HT-29 (cell line): ENCODE measurements around the gene BCL2L12. TPM values are rescaled to one million over a fixed set of nuclear protein-coding genes. Genes with fewer than 3 reads are reported as not detected.

Experiments
- DNase-seq: peaks from one replicate; pipeline ENCODE4 v3.0.0-alpha.2; 2015; ENCODE audit warnings: low spot score
- total RNA-seq: library from RNA; depleted of rRNA; stranded (reverse); fragments of >200 nt; shearing (Covaris generic); gene quantifications from 2 replicates; pipeline ENCODE4 v1.2.3, GENCODE V29; 2014

BCL2L12 gene
- total RNA-seq, 1 experiment from 2014 or later = 100 TPM

DNA sequence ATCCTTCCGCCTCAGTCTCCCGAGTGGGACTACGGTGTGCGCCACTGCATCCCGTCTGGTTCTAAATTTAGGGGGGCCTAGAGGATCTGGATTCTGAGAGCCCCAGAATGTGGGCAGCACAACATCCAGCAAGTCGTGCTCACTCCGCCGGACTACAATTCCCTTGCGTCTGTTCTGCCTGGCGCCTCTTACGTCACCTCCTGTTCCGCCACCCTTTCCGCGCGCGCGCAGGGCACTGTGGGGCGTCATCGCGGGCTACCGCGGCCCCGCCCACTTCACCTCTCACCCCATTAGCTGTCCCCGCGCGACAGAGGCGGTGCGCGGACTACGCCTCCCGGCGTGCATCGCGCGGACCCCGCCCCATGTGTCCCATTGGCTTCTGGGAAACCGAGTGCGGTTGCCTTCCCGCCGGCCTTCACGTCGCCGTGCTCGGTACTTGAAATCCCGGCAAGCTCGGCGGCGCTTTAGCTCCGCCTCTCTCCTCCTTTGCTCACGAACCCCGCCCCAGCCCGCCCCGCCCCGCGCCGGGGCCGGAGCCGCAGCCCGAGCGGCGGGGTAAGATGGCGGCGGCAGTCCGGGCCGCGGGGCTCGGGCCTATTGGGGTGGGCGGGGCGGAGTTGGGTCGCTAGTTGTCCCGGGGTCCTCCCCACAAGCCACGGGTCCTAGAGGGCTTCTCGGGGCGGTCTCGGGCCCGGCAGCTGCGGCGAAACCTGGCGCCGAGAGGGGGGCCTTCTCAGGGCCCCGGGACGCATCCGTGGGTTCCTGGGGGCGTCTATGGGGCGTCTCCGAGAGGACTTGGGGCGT is 23.8 kb upstream of the BCL2L12 start, which contains the start of gene SCAF1:
Gene SCAF1, plus strand, starts transcription at position 522 of the 804 bp plus-strand sequence. CDS start 2,818 bp downstream, outside the sequence.
- peak; percentile 100 for DNase-seq

DNA sequence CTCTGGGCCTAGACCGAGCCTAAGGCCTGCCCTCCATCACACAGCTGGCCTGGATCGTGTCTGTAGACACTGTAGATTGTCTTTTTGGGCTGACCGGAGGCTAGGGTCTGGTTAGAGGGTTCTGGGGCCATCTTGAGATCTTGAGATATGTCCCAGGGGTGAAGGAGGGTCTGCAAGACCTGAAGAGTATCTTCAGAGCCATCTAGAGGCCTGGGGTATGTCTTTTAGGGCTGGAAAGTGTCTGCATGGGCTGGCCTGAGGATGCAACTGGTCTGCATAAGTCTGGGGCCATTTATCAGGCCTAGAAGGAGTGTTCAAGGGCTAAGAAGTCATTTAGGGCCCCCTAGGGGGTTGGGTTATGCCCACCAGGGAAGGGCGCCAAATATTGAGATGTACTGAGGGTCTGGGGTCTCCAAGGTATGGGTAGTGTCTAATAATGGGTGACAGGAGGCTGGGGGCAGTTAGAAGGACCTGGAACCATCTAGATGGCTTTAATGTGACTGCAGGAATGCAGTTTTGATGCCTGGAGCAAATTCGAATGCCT is 23.2 kb upstream of the BCL2L12 start:
- DNase-seq = no peak

DNA sequence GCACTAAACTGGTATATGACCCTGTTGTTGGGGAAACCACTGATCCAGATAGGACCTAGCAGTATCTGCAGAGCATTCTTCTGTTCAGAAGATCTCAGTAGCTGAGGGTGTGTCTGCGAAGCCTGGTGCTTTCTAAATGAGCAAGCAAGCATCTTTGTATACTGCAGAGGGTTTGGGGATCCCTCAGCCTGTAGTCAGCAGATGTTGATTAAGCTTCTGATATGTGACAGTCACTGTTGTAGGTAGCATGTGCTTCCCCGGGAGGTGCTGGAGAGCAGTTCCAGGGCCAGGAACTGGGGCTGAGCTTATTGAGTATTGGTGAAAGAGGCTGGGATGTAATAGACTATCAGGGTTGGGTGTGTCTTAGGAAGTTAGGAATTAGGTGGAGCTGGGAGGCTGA is 22.3 kb upstream of the BCL2L12 start:
- no peak for DNase-seq

DNA sequence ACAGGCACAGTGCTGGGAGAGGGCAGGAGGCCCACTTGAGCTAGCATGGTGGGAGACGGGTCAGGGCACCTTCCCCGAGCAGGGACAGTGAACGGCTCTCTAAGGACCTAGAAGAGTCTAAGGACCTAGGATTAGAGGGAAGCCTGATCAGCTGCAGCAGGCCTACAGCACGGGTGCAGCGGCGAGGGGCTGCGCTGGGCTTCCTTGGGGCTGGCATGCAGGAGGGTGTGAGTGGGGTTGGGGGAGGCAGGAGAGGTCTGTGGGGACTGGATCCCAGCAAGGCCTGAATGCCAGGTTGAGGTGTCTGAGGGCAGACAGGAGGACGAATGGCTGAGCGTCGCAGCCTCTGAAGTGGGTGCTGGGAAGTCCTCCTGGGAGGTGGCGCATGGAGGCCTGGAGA is 20.1 kb upstream of the BCL2L12 start:
- DNase-seq = no peak

DNA sequence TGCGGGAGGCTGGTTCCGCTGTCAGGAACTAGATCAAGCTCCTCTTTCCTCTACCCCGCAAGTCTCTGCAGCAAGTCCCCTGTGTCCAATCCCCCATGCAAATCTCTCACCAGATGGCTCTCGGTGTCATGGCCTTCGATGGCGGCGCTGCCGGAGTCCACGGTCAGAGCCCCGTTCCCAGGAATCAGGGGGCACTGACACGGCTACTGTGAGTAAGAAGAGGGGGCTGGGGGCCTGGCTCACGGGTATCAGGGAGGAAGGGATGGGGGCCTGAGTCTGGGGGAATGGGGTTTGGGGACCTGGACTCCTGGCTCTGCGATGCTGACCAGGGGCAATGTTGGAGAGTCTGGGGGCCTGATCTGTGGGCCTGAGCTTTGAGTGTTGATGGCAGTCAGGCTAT is 19.7 kb upstream of the BCL2L12 start:
- no peak for DNase-seq

DNA sequence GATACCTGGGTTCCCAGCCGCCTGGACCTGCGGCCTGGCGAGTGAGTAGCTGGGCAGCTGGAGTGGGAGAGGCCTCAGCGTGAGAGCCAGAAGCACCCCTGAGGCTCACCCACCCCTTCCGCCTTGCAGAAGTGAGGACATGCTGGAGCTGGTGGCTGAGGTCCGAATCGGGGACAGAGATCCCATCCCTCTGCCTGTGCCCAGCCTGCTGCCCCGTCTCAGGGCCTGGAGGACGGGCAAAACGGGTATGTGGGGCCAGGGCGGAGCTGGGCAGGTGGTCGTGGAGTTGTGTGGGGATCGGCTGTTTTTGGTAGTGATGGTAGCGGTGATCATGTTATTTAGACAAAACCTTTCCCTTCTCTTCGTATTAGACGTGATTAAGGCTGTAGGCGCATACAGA is 19.1 kb upstream of the BCL2L12 start:
- DNase-seq = no peak

DNA sequence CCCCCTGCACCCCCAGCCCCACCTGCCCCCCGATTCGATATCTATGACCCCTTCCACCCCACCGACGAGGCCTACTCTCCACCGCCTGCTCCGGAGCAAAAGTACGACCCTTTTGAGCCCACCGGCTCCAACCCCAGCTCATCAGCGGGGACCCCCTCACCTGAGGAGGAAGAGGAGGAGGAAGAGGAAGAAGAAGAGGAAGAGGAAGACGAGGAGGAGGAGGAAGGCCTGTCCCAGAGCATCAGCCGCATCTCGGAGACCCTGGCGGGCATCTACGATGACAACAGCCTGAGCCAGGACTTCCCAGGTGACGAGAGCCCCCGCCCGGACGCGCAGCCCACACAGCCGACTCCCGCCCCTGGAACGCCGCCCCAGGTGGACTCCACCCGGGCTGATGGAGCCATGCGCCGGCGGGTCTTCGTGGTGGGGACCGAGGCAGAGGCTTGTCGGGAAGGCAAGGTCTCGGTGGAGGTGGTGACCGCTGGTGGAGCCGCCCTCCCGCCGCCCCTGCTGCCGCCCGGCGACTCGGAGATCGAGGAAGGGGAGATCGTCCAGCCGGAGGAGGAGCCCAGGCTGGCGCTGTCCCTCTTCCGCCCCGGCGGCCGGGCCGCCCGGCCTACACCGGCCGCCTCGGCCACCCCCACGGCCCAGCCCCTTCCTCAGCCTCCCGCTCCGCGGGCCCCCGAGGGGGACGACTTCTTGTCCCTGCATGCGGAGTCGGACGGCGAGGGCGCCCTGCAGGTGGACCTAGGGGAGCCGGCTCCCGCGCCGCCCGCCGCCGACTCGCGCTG is 14.5 kb upstream of the BCL2L12 start:
- DNase-seq = no peak

DNA sequence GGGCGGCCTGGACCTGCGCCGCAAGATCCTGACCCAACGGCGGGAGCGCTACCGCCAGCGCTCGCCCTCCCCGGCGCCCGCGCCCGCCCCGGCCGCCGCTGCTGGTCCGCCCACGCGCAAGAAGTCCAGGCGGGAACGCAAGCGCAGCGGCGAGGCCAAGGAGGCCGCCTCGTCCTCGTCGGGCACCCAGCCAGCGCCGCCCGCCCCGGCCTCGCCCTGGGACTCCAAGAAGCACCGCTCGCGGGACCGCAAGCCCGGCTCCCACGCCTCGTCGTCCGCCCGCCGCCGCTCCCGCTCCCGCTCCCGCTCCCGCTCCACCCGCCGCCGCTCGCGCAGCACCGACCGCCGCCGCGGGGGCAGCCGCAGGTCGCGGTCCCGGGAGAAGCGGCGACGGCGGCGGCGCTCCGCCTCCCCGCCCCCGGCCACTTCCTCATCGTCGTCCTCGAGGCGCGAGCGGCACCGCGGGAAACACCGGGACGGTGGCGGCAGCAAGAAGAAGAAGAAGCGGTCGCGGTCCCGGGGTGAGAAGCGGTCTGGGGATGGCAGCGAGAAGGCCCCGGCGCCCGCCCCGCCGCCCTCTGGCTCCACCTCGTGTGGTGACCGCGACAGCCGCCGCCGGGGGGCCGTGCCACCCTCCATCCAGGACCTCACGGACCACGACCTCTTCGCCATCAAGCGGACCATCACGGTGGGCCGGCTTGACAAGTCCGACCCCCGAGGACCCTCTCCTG is 13.7 kb upstream of the BCL2L12 start:
- DNase-seq = no peak

DNA sequence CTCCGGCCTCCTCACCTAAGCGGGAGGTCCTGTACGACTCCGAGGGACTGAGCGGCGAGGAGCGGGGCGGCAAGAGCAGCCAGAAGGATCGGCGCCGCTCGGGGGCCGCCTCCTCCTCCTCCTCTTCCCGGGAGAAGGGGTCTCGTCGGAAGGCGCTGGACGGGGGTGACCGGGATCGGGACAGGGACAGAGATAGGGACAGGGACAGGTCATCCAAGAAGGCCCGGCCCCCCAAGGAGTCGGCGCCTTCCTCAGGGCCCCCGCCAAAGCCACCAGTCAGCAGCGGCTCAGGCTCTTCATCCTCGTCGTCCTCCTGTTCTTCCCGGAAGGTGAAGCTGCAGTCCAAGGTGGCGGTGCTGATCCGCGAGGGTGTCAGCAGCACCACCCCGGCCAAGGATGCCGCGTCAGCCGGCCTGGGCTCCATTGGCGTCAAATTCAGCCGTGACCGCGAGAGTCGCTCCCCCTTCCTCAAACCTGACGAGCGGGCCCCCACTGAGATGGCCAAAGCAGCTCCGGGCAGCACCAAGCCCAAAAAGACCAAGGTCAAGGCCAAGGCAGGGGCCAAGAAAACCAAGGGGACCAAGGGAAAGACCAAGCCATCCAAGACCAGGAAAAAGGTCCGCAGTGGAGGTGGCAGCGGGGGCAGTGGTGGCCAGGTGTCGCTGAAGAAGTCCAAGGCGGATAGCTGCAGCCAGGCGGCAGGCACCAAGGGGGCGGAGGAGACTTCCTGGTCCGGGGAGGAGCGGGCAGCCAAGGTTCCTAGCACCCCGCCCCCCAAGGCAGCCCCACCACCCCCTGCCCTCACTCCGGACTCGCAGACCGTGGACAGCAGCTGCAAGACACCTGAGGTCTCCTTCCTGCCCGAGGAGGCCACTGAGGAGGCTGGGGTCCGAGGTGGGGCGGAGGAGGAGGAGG is 12.9 kb upstream of the BCL2L12 start:
- DNase-seq = no peak

DNA sequence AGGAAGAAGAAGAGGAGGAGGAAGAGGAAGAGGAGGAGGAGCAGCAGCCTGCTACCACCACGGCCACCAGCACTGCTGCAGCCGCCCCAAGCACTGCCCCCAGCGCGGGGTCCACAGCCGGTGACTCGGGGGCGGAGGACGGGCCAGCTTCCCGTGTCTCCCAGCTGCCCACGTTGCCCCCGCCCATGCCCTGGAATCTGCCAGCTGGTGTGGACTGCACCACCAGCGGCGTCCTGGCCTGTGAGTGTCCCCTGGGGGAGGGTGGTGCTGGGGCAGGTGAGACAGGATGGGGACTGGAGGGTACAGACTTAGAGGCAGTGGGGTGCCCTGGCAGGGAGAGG is 12.3 kb upstream of the BCL2L12 start:
- DNase-seq = no peak

DNA sequence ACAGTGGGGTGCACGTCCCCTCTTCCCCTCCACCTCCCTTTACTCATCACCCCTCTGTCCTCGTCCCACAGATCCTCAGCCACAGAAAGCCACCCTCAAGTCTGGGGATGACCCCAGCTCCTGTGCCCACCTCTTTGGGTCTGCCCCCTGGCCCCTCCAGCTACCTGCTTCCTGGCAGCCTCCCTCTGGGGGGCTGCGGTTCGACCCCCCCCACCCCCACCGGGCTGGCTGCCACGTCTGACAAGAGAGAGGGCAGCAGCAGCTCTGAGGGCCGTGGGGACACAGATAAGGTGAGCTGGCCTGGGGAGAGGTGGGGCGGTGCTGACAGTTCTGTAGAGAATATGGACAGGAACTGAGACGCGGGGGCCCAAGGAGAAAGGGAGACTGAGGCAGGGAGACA is 11.2 kb upstream of the BCL2L12 start:
- no peak for DNase-seq

DNA sequence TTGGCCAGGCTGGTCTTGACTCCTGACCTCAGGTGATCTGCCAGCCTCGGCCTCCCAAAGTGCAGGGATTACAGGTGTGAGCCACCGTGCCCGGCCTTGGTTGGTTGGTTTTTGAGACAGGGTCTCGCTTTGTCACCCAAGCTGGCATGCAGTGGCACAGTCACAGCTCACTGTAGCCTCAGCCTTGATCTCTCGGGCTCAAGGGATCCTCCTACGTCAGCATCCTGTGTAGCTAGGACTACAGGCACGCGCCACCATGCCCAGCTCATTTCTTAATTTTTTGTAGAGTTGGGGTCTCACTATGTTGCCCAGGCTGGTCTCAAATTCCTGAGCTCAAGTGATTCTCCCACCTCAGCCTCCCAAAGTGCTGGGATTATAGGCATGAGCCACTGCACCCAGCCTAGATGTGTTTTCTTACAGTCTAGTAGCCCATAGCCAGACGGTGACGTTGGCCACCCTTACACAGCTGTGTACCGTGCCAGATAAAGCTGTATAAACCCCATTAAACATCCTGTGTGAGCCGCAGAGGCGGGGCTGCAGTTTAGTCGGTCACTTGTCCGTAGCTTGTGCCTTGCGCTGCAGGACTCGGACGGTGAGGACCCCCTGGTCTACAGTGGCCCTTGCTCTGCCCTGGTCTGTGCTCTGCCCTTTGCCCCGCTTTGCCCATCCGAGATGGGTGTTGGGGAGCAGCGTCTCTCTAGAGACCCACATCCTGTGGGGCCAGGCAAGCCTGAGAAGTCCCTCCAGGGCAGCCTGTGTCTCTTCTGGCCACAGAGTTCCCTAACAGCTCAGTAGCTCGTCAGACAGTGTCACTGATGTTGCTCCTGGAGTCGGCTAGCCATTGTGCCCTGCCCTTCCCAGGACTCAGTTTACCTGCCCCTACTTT is 9.9 kb upstream of the BCL2L12 start:
- no peak for DNase-seq

DNA sequence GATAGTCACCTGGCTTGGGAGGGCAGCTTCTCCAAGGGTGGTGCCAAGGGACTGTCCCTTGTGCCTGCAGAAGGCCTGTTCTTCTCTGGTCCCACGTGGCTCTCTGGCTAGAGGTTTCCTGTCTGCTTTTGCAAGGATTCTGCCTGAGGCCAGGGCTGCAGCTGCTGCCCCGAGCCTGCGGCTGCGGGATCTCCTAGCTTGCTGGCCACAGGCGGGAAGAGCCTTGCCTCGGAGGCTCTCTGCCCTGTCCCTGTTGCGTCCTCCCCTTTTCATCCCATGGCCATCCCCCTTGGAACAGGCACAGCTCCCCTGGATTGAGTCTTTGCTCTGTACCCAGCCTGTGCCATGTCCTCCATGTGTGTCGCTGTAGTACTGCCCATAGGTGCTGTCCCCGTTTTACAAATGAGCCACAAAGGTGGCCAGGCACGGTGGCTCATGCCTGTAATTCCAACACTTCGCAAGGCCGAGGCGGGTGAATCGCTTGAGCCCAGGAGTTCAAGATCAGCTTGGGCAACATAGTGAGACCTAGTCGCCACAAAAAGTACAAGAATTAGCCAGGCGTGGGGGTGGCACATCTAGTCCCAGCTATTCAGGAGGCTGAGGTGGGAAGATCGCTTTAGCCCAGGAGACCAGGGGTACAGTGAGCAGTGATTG is 9.2 kb upstream of the BCL2L12 start:
- no peak for DNase-seq

DNA sequence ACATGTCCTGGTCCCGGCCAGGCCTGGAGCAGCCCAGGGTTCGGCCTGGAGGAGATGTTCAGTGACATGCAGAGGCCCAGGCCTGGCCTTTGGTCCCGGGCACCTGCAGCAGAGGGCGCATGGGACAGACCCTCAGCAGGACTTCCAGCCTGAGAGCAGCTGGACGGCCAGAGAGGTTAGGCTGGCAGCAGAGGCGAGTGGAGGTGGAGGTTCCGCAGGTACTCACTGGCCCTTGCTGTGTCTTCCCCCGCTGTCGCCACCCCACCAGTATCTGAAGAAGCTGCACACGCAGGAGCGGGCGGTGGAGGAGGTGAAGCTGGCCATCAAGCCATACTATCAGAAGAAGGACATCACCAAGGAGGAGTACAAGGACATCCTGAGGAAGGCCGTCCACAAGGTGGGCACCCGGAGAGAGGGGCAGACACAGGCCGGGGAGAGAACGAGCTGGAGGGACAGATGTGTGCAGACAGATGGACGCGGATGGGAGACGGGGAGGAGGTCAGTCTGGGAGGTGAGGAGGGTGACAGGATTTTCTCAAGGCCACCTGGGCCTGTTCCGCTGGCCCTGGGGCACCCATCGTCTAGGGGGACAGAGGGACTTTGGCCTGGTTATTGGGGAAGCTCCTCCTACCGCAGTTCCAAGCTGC is 8.1 kb upstream of the BCL2L12 start:
- no peak for DNase-seq

DNA sequence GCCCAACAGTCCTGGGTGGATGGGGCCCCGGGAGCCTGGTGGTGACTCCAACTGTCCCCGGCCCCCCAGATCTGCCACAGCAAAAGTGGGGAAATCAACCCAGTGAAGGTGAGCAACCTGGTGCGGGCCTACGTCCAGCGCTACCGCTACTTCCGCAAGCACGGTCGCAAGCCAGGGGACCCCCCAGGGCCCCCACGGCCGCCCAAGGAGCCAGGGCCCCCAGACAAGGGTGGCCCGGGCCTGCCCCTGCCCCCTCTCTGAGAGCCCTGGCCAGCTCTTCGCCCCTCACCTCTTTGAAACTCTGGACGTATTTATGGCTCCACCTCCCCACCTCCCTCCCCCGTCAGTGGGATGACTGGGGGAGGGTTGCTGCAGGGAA is 7.6 kb upstream of the BCL2L12 start:
- no peak for DNase-seq

DNA sequence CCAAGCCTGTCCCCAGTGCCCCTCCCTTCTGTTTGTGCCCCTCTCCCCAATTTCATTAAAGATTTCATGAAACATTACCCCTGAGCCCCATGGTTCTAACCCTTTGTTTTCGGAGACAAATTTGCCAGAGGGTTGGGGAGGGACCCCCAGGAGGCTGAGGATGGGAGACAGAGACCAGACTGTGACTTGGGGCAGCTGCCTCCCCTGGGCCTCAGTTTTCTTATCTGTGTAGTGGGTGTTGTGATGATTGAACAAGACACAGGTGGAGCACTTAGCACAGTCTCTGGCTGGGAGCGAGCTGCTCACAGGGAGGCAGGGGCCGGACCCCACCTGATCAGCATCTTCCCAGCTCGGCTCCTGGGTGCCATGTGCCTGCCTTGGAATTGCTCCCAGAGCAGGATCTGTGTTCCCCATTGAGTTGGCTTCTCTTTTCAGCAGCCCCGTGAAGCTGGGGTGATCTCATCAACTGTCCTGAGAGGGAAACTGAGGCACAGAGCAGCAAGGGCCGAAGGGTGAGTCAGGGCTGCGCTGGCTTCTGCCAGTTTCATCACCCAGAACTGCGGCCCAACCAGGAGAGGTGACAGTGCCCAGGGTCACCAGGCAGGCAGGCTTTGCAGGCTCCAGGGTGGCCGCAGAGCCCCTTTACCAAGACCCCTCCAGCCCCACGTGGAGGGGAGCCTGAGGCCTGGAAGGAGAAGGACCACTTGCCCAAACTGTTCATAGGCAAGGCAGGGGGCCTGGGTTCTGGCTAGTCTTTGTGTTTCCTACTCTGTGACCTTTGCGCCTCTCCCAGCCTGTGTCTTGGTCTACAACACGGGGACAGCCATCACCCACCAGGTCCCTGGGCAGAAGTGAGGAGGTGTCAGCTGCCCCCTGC is 6.9 kb upstream of the BCL2L12 start:
- no peak for DNase-seq

DNA sequence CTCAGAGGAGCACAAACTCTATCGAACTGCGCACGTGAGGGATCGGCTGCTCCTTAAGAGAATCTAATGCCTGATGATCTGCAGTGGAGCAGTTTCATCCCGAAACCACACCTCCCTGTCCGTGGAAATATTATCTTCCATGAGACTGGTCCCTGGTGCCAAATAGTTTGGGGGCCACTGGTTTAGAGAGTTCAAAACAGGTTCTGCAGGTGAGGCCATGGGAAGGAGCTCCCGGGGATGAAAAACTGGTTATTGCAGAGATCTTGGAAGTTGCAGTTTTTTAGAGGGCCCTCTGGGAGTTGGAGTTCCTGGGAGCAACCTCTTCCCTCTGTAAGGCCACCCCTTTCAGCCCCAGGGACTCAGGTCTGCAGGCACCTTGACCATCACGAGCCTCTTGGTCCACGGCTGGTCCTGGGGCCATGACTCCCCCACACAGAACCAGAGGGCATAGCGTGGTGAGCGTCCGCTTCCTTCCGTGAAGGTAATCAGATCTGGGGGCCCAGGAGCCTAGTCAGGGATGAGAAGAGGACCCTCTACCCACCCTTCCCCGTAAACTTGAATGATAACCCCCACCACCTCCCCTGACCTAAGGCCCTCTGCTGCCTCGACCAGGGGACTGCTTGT is 5.3 kb upstream of the BCL2L12 start:
- no peak for DNase-seq
